Measurements from ENCODE around the gene SARM1. TPM values are rescaled to one million over a fixed set of nuclear protein-coding genes. Genes with fewer than 3 reads are reported as not detected.

The SARM1 gene
- total and polyA plus RNA-seq, 9 of the 15 experiments (the other 6 are each of a cell fraction or from before 2014, with no cell fraction given) = 0.04 to 0.55 (median 0.11) TPM; not detected in 2

GRCh38 chr17:28335201-28335958, 36.1 kb upstream of the SARM1 start, which contains the start of the genes IFT20 and TNFAIP1 (continued):
- TF ChIP-seq, protein P1, sequence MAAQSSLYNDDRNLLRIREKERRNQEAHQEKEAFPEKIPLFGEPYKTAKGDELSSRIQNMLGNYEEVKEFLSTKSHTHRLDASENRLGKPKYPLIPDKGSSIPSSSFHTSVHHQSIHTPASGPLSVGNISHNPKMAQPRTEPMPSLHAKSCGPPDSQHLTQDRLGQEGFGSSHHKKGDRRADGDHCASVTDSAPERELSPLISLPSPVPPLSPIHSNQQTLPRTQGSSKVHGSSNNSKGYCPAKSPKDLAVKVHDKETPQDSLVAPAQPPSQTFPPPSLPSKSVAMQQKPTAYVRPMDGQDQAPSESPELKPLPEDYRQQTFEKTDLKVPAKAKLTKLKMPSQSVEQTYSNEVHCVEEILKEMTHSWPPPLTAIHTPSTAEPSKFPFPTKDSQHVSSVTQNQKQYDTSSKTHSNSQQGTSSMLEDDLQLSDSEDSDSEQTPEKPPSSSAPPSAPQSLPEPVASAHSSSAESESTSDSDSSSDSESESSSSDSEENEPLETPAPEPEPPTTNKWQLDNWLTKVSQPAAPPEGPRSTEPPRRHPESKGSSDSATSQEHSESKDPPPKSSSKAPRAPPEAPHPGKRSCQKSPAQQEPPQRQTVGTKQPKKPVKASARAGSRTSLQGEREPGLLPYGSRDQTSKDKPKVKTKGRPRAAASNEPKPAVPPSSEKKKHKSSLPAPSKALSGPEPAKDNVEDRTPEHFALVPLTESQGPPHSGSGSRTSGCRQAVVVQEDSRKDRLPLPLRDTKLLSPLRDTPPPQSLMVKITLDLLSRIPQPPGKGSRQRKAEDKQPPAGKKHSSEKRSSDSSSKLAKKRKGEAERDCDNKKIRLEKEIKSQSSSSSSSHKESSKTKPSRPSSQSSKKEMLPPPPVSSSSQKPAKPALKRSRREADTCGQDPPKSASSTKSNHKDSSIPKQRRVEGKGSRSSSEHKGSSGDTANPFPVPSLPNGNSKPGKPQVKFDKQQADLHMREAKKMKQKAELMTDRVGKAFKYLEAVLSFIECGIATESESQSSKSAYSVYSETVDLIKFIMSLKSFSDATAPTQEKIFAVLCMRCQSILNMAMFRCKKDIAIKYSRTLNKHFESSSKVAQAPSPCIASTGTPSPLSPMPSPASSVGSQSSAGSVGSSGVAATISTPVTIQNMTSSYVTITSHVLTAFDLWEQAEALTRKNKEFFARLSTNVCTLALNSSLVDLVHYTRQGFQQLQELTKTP (IDR thresholded peaks at IDR 0.05; ENCODE audit: low read depth in 1 of 2, partially characterized antibody in 2 of 2) = peak in 1 of 2 experiments; percentile 97
- TF ChIP-seq TEAD4 (IDR thresholded peaks at IDR 0.05; ENCODE audit: low read length) = peak; percentile 63; the same call in 1 of the 2 replicates
- TF ChIP-seq TEAD4 (CRISPR knock-in tag; IDR thresholded peaks at IDR 0.05; ENCODE audit: borderline replicate concordance) = no peak
- no peak for TF ChIP-seq ZNF23 (CRISPR knock-in tag; IDR thresholded peaks at IDR 0.05)
- no peak for TF ChIP-seq ZFP36 (IDR thresholded peaks at IDR 0.05; ENCODE audit: low read depth, low read length, partially characterized antibody)
- TF ChIP-seq, protein P2, sequence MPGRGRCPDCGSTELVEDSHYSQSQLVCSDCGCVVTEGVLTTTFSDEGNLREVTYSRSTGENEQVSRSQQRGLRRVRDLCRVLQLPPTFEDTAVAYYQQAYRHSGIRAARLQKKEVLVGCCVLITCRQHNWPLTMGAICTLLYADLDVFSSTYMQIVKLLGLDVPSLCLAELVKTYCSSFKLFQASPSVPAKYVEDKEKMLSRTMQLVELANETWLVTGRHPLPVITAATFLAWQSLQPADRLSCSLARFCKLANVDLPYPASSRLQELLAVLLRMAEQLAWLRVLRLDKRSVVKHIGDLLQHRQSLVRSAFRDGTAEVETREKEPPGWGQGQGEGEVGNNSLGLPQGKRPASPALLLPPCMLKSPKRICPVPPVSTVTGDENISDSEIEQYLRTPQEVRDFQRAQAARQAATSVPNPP (IDR thresholded peaks at IDR 0.05; ENCODE audit: borderline replicate concordance, insufficient read depth, insufficient read length) = no peak
- peak; percentile 83 to 92; a peak in 3 of 4 replicates for TF ChIP-seq TEAD1 (CRISPR knock-in tag; IDR thresholded peaks at IDR 0.05)
- TF ChIP-seq ZNF212 (CRISPR knock-in tag; IDR thresholded peaks at IDR 0.05) = 0 out of 2 replicates have a peak, but pooled peaks have one; percentile 25
- peak; percentile 7; the same call in 1 of the 2 replicates for TF ChIP-seq ZNF384 (IDR thresholded peaks at IDR 0.05; ENCODE audit: low read depth, low read length)
- peak; percentile 65 for TF ChIP-seq TBP (optimal IDR thresholded peaks at IDR 0.05; ENCODE audit: low read depth, low read length)
- TF ChIP-seq ZNF134 (CRISPR knock-in tag; conservative IDR thresholded peaks at IDR 0.05) = 0 out of 2 replicates have a peak, but pooled peaks have one; percentile 18
- peak; percentile 100 for TF ChIP-seq NR2C1 (IDR thresholded peaks at IDR 0.05)
- peak; percentile 100 for TF ChIP-seq NR2C1 (tag; IDR thresholded peaks at IDR 0.05)
- TF ChIP-seq, protein P3, sequence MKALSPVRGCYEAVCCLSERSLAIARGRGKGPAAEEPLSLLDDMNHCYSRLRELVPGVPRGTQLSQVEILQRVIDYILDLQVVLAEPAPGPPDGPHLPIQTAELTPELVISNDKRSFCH (CRISPR knock-in tag; IDR thresholded peaks at IDR 0.05) = no peak
- TF ChIP-seq, protein P3 (tag; IDR thresholded peaks at IDR 0.05) = peak; percentile 39; the same call in 1 of the 2 replicates
- 0 out of 2 replicates have a peak, but pooled peaks have one; percentile 6 for TF ChIP-seq USF1 (CRISPR knock-in tag; IDR thresholded peaks at IDR 0.05)
- no peak for TF ChIP-seq ELF4 (CRISPR knock-in tag; IDR thresholded peaks at IDR 0.05)
- TF ChIP-seq ZC3H4 (CRISPR knock-in tag; IDR thresholded peaks at IDR 0.05; ENCODE audit: borderline replicate concordance) = no peak
- TF ChIP-seq SP2 (IDR thresholded peaks at IDR 0.05; ENCODE audit: extremely low read depth, low read depth, low read length, poor library complexity, severe bottlenecking) = no peak
- TF ChIP-seq SIN3A (IDR thresholded peaks at IDR 0.05; ENCODE audit: borderline replicate concordance in 2 of 2, control insufficient read depth in 1 of 2, low read depth in 2 of 2, low read length in 2 of 2) = peak; percentile 74 to 96; a peak in 3 of 4 replicates
- TF ChIP-seq SUPT5H (IDR thresholded peaks at IDR 0.05) = peak; percentile 78

Measured in K562 (cell line).